Measurements from ENCODE around the gene TOX3.

Gene TOX3

DNA sequence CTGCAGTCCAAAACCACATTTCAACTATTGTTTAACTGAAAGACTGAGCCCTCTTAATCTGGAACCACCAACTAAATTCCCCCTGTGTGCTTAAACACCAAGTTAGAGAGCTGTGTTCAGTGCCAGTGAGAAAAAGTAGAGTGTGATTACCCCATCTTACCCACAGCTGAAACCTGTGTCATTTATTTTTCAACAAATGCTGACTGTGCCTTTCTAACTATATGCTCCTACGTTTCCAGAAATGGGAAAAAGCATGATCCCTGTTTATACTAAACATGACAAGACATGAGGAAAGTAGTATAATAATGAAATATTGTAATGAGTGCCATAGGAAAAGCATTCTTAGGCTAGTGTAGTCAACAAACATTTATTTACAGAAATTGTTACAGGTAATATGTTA is 7.4 kb upstream of the TOX3 start:
- no peaks in the 10 kb centered on the region for H3K27me3 ChIP-seq
- no peaks in the 10 kb centered on the region for H3K9me3 ChIP-seq
- TF ChIP-seq, protein P1, sequence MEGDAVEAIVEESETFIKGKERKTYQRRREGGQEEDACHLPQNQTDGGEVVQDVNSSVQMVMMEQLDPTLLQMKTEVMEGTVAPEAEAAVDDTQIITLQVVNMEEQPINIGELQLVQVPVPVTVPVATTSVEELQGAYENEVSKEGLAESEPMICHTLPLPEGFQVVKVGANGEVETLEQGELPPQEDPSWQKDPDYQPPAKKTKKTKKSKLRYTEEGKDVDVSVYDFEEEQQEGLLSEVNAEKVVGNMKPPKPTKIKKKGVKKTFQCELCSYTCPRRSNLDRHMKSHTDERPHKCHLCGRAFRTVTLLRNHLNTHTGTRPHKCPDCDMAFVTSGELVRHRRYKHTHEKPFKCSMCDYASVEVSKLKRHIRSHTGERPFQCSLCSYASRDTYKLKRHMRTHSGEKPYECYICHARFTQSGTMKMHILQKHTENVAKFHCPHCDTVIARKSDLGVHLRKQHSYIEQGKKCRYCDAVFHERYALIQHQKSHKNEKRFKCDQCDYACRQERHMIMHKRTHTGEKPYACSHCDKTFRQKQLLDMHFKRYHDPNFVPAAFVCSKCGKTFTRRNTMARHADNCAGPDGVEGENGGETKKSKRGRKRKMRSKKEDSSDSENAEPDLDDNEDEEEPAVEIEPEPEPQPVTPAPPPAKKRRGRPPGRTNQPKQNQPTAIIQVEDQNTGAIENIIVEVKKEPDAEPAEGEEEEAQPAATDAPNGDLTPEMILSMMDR (IDR thresholded peaks at IDR 0.05) = no peak
- no peak for DNase-seq
- no peaks in the 10 kb centered on the region for H3K36me3 ChIP-seq
- no peak overlapping the region for H3K4me3 ChIP-seq
- no peak overlapping the region for H3K27ac ChIP-seq
- H3K4me1 ChIP-seq = no peaks in the 10 kb centered on the region
- intact Hi-C loops (cut with DNase I; ENCODE audit: low total_unique reads) = no loop called here

DNA sequence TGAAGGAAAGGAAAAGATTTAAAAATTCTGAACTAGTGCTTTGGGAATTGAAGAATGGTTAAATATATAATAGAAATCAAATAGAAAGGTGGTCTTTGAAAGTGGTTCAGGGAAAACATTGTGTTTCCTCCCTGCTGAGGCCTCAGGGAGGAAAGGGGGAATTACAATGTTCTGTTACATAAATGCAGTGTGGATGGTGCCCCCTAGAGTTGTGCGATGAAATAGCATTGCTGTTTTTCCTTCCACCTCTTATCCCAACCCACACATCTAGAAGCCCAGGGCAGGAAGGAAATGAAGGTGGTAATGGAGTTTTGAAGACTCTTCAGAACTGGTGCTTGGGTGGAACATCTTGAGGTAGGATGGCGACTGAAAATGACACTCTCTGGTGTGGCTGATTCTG is 6.4 kb upstream of the TOX3 start:
- H3K4me3 ChIP-seq = no peak overlapping the region
- no peaks in the 10 kb centered on the region for H3K9me3 ChIP-seq
- intact Hi-C loops (cut with DNase I; ENCODE audit: low total_unique reads) = no loop called here
- H3K36me3 ChIP-seq = no peaks in the 10 kb centered on the region
- TF ChIP-seq, protein P1 (IDR thresholded peaks at IDR 0.05) = no peak
- no peak for DNase-seq
- H3K4me1 ChIP-seq = no peaks in the 10 kb centered on the region
- H3K27ac ChIP-seq = no peak overlapping the region
- H3K27me3 ChIP-seq = peaks cover 0 to 7% of the 10 kb centered on the region in 2 donors

DNA sequence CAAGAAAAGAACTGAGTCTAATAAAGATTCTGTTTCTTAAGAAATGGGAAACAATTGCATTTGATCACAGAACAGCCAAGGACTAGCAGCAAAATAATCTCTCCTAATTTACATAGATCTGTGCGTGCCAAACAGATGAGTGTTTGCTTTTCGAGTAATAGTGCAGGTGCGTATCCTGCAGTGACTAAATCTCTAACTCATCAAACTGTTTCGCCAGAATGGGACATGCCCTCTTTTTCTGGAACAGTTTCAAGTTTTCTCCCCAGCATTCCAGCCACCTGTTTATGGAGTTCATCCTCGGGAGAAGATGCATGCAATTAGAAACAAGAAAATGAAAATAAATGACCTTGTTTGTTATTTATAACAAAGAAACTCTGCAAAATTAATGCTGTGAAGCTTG is 5.7 kb upstream of the TOX3 start:
- no peak for DNase-seq
- no peaks in the 10 kb centered on the region for H3K4me1 ChIP-seq

DNA sequence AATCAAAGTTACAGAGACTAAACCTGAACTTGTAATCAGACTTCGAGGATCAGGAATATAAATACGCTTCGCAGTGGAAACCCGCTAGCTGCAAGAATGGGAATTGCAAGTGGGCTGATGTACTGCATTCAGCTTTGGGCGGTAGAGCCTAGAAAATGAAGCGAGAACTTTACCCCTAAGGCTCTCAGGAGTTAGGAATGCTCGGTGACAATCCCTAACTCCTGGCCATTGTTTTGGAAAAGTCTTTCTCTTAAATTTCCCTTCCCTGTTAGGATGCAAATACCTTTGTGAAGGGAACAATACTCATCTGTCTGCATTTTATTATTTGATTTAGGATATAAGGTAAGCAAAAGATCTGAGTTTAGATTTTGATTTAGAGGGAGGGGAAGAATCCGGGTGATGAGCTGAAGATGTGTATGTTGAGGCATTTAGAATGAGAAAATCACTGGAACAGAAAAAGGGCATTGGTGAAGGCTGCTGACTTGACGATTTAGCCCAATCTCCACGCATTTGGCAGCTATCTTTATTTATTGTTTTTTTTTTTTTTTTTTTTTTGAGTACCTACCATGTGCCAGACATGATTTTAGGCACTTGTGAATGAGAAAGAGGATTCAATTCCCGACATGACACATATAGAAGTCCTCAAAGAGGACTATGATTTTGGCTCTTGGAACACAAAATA is 2.2 kb upstream of the TOX3 start:
- no peak overlapping the region for H3K27ac ChIP-seq
- no peak for DNase-seq
- H3K4me1 ChIP-seq = peaks cover 0 to 23% (median 18%) of the 10 kb centered on the region in 4 donors
- H3K36me3 ChIP-seq = no peaks in the 10 kb centered on the region
- peaks cover 0 to 45% of the 10 kb centered on the region in 2 donors for H3K27me3 ChIP-seq
- no peaks in the 10 kb centered on the region for H3K9me3 ChIP-seq
- TF ChIP-seq, protein P1 (IDR thresholded peaks at IDR 0.05) = no peak
- H3K4me3 ChIP-seq = no peak overlapping the region
- intact Hi-C loops (cut with DNase I; ENCODE audit: low total_unique reads) = no loop called here

More for the DNA sequence above, 5.7 kb upstream of the TOX3 start:
- TF ChIP-seq, protein P1 (IDR thresholded peaks at IDR 0.05) = no peak
- no peak overlapping the region for H3K27ac ChIP-seq
- no peaks in the 10 kb centered on the region for H3K9me3 ChIP-seq
- H3K36me3 ChIP-seq = no peaks in the 10 kb centered on the region
- intact Hi-C loops (cut with DNase I; ENCODE audit: low total_unique reads) = no loop called here
- peaks cover 0 to 14% of the 10 kb centered on the region in 2 donors for H3K27me3 ChIP-seq
- no peak overlapping the region for H3K4me3 ChIP-seq

DNA sequence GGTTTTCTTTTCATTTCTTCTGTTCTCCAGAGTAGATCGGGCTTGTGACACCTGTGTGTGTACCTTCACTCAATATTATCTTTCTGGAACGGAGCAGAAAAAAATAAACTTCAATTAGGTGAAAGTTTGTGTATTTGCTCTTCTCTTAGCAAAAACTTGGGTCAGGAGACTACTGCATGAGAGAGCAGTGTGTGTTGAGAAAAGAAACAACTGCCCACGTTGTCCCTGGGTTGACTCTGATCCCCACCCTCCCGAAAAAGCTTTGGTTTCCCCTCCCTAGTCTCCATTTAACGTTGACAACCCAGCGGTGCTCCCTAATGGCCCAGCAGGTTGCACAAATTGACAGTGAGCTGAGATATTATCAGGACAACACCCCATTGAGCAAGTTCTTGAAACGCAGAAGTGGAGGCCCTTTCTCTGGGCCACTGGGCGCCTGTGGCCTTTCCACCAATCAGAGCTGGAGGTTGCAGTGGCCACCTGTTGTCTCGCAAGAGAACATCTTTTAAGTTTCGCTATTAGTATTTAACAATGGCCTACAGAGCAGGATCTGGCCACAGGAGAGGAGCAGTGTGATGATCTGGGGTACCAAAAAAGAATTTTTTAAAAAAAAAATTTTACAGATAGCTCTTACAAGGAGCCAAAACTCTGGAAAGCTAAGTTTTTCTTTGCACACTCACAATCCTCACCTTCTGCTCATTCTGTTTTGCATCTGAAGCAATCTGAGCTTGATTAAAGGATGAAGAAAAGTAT is 1.5 kb upstream of the TOX3 start:
- Histone ChIP-seq H3K9me3 (no peaks in the 10 kb centered on the region), H3K27ac (no peak overlapping the region)
- intact Hi-C loops (cut with DNase I; ENCODE audit: low total_unique reads) = no loop called here

More for the DNA sequence above, 1.5 kb upstream of the TOX3 start:
- Histone ChIP-seq H3K36me3 (no peaks in the 10 kb centered on the region), H3K4me1 (peaks cover 0 to 23% (median 18%) of the 10 kb centered on the region in 4 donors), H3K4me3 (no peak overlapping the region), H3K27me3 (peaks cover 0 to 52% of the 10 kb centered on the region in 2 donors)
- no peak for DNase-seq
- TF ChIP-seq, protein P1 (IDR thresholded peaks at IDR 0.05) = no peak
